Measurements from ENCODE around the gene GLG1.

DNA sequence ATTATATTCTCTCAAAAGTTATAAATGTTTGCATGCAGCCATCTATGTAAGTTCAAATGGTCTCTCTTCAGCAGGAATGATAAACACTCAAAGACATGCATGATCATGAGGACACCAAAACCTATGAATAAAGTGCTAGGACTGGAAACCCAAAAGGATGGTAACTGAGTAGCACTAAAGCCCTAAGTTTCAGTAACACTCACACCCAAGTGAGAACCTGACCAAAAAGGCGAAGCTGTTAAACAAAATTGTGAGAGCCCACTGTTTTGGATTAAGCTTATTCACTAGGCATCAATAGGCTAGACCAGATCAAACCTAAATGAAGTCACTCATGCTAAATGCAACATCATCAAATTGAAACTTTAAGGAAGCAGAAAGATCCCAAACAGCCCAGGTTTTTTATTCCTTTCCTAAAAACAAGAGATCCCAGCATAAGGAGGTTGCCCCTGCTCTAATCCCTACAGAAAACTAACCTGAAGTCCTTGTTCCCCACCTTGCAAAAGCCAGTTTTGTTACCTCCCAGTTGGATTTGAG is 42.4 kb downstream of the GLG1 start:
- TF ChIP-seq, protein P1, sequence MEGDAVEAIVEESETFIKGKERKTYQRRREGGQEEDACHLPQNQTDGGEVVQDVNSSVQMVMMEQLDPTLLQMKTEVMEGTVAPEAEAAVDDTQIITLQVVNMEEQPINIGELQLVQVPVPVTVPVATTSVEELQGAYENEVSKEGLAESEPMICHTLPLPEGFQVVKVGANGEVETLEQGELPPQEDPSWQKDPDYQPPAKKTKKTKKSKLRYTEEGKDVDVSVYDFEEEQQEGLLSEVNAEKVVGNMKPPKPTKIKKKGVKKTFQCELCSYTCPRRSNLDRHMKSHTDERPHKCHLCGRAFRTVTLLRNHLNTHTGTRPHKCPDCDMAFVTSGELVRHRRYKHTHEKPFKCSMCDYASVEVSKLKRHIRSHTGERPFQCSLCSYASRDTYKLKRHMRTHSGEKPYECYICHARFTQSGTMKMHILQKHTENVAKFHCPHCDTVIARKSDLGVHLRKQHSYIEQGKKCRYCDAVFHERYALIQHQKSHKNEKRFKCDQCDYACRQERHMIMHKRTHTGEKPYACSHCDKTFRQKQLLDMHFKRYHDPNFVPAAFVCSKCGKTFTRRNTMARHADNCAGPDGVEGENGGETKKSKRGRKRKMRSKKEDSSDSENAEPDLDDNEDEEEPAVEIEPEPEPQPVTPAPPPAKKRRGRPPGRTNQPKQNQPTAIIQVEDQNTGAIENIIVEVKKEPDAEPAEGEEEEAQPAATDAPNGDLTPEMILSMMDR (IDR thresholded peaks at IDR 0.05), result no peak
- TF ChIP-seq ZFP36 (IDR thresholded peaks at IDR 0.05; ENCODE audit: borderline replicate concordance, partially characterized antibody) (no peak), JUNB (IDR thresholded peaks at IDR 0.05) (no peak), ZNF302 (CRISPR knock-in tag; IDR thresholded peaks at IDR 0.05) (no peak), RFX5 (IDR thresholded peaks at IDR 0.05) (no peak)
- TF ChIP-seq, protein P2, sequence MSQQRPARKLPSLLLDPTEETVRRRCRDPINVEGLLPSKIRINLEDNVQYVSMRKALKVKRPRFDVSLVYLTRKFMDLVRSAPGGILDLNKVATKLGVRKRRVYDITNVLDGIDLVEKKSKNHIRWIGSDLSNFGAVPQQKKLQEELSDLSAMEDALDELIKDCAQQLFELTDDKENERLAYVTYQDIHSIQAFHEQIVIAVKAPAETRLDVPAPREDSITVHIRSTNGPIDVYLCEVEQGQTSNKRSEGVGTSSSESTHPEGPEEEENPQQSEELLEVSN (IDR thresholded peaks at IDR 0.05; ENCODE audit: borderline replicate concordance, low read depth), result no peak
- TF ChIP-seq, protein P3, sequence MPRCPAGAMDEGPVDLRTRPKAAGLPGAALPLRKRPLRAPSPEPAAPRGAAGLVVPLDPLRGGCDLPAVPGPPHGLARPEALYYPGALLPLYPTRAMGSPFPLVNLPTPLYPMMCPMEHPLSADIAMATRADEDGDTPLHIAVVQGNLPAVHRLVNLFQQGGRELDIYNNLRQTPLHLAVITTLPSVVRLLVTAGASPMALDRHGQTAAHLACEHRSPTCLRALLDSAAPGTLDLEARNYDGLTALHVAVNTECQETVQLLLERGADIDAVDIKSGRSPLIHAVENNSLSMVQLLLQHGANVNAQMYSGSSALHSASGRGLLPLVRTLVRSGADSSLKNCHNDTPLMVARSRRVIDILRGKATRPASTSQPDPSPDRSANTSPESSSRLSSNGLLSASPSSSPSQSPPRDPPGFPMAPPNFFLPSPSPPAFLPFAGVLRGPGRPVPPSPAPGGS (IDR thresholded peaks at IDR 0.05), result no peak
- TF ChIP-seq, protein P4, sequence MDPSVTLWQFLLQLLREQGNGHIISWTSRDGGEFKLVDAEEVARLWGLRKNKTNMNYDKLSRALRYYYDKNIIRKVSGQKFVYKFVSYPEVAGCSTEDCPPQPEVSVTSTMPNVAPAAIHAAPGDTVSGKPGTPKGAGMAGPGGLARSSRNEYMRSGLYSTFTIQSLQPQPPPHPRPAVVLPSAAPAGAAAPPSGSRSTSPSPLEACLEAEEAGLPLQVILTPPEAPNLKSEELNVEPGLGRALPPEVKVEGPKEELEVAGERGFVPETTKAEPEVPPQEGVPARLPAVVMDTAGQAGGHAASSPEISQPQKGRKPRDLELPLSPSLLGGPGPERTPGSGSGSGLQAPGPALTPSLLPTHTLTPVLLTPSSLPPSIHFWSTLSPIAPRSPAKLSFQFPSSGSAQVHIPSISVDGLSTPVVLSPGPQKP (IDR thresholded peaks at IDR 0.05; ENCODE audit: low read depth, low read length), result no peak

All from A549 (cell line).